Measurements from ENCODE around the gene DDX51.
A peak's percentile ranks its signal among the peaks of the same experiment; 100 is the strongest.

DDX51 gene
- total RNA-seq = 52.5 to 73.9 (median 60.7) reads per million in 4 donors

GRCh38 chr12:132144115-132144809 lies at the start of gene DDX51, which contains the start of gene NOC4L:
DDX51 (minus strand) TSS chr12:132144319; CDS start chr12:132144296, 23 bp downstream.
NOC4L (plus strand) TSS chr12:132144457; CDS start chr12:132144489, 32 bp downstream.
- DNase-seq = peak; percentile 91 to 96 (median 94)

DNA sequence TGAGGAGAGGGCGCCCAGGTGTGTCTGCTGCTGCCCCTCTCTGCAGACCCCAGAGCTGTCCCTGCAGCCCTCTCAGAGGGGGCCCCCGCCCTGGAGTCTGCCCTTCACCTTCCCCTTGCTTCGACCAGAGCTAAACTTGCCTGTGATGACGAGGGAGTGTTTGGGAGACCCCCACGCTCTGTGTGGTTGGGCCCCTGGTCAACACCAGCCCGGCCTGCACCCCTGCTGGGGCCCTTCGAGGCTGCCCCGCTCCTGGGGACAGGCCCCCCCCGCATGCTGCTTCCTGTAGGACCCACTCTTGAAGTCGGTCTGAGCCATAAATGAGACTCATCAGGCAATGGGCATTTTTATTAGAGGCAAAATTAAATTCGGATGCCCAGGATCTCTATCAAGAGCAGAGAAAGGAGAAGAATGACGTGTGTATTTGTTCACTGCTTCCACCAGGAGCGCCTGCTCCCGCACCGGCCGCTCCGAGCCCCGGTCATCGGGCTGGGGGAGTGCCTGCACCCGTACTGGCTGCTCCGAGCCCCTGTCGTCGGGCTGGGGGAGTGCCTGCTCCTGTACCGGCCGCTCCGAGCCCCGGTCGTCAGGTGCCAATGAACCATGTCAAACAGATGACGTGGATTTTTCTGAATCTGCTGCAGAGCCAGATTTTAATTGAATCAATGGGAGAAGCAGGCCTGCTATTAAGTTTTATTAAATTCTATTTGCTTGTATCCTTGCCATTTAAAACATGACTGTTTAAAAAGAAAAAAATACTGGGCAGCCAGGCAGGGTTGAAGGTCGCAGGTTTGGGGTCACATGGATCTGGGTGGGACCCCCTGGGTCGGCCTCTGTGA lies 47.8 kb upstream of the DDX51 start:
- no peak for DNase-seq

GRCh38 chr12:132190834-132191500 lies 46.8 kb upstream of the DDX51 start:
- no peak for DNase-seq

- no peak for DNase-seq
Measured at GRCh38 chr12:132190012-132190755, 46.1 kb upstream of the DDX51 start.

GRCh38 chr12:132189378-132190011 lies 45.4 kb upstream of the DDX51 start:
- peak; percentile 89 to 98 (median 93) for DNase-seq

DNA sequence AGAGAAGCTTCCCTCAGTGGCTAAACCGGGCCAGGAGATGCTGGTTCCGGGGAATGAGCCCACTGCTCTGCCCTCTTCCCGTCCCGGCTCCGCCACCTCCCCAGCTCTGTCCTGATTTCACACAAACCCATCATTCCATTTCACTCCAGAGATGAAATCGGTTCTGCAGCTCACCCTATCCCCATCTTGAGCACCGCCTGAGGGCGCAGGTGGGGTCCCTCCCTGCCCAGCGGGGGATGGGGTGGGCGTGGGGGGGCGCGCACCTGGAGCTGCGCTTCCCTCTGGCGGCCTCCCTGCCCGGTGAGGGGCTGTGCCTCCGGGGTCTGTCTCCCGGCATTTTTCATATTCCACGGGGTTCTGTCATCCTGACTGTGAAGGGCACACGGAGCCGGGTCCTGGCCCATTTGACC lies 44.8 kb upstream of the DDX51 start:
- DNase-seq = no peak

GRCh38 chr12:132188451-132188901 lies 44.4 kb upstream of the DDX51 start:
- no peak for DNase-seq

DNA sequence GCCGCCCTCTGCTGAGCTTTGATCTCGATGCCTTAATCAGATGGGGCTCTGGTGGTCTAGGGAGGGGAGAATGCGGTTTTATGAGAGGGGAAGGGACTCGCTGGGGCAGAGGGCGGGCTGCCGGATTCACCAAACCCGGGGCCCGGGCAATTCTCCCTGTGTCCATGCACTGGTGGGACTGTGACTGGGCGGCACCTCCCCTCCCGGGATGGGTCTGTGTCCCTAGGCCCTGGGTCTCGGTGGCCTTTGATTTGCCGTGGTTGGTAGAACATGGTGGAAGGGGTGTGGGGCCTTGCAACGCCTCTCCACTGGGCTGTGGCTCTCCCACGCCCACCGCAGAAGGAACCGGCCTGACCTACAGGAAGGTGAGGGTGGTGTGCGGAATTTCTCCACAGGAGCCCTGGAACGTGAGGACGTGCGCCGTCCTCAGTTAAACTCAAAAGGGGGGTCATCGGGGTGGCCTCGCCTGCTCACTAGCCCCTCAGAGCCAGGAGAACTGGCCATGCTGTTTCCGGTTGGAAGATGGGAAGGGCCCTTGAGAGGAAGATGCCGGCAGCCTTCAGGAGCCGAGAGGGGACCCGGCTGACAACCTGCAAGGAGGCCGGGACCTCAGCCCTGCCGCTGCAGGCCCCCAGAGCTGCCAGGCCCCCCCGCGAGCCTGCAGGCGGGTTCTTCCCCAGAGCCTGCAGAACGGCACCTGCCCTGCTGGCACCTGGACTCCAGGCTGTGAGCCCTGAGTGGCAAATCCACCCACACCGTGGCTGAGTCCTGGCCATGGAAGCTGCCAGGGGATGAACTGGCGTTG lies 43.7 kb upstream of the DDX51 start:
- DNase-seq = no peak

GRCh38 chr12:132186857-132187620 lies 42.9 kb upstream of the DDX51 start:
- no peak for DNase-seq

DNA sequence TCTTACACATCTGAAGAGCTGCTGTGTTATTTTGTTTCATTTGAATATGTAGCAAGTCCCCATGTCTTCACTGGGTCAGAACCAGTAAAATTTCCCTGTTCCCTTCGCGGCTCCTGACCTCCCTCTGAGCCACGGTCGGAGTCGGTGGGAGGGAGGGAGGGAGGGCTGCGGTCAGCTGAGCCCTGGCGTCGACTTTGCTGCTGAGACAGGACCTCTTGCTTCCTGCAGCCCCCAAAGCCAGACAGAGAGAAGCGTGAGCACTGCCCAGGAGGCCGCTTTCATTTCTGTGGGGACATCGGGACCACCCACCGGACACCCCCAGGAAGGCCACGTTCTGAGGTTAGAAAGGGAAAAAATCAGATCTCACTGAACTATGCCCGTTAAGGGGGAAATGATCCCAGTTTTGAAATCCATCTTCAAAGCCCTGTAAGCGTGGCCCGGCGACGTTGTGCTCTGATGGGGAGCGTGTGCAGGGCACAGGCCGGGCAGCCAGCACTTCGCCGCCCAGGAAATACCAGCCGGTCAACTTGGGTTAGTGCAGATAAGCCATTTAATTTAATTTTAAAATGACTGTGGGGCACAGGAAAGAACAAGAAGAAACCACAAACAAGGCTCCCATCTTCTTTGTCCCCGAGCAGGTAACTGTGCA lies 42.2 kb upstream of the DDX51 start:
- no peak for DNase-seq

DNA sequence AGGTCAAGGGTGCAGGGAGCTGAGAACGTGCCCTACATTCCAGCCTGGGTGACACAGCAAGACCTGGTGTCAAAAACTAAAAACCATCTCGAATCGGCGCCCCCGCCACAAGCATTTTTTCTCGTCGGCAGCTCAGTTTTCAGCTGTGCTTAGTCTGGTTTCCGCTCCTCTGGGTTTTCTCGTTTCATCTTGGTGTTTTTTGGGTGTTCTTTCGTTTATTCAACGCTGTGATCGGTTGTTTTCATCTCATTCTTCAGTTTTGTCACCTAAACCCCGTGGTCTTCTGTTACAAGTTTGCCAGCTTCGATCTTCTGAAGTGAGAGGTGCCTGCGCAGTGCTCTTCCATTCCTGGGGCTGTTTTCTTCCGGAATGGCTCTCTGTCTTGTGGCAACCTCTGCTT lies 41.6 kb upstream of the DDX51 start:
- peak in 2 of 5 donors; percentile 34 to 45 for DNase-seq

DNA sequence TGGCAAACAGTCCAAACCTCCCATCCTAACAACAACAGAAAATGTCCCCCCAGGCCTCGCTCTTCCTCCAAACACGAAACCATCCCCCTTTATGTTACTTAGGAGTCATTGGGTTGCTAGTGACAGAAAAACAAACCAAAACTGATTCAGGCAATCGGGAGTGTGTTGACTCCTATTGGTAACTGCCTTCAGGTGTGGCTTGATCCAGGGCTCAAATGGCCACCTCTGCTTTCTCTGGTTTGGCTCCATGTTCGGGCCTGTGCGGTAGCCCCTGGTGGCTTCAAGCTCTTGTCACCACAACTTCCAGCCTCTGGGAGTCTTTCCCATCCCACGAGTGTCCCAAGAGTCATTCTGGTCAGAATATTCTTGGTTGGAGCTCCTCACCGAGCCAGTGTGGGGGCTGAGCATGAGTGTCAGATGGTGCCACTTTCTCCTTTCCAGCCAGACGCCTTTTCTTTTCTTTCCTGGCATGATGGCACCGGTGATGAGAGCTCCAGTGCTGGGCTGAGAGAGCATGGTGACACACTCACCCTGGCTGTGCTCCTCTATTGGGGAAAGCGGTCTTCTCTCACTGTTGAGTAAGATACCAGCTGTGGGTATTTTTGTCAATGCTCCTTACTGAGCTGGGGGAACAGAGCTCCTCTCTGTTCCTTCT lies 38.7 kb upstream of the DDX51 start:
- DNase-seq = no peak

DNA sequence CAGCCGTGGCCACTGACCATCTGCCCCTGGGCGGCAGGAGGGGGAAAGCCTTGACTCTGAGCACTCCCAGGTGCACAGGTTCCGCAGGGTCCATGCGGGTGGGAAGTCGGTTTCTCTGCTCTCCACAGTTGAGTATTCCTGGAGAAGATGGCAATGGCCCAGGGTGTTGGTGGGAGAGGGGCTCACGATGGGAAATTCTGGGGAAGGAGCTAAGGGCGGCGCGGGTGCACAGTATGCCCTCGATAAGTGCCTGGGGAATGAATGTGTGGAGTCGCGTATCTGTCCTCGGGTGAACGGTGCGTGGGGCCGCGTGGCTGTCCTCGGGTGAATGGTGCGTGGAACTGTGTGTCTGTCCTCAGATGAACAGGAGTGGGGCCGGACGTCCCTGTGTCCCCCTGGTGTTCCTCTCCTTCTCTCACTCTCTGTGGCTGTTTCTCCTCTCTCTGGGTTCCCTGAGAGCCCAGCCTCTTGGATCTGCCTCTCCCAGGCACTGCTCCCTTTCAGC lies 38.1 kb upstream of the DDX51 start:
- DNase-seq = no peak

DNA sequence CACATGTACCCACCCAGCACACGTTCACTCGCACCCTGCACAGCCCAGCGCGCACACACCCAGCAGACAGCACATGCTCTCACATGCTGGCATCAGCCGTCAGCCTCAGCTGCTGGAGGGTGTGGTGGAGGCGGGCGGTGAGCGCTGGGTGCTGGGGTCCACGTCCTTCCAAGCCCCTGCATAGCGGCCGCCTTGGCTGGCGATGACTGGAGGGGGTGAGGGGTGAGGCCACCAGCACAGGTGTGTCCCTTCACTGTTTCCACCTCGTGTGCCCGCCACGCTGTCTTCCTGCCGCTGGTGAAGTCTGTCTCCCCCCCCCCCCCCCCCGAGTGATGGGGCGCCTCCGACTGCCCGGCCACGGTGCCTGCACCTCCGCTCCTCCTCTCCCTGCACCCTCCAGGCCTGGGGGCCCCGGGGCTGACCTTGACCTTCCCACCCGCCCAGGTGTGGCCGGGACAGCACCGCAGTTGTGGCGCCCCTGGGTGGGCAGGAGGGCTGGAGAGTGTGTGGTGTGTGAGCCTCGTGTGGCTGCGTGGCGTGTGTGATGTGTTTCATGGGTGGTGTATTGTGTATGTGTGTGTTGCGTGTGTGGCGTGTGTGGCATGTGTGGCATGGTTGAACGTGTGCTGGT lies 37.6 kb upstream of the DDX51 start:
- DNase-seq = no peak

GRCh38 chr12:132180648-132181546 lies 36.8 kb upstream of the DDX51 start:
- no peak for DNase-seq

GRCh38 chr12:132179431-132180362 lies 35.6 kb upstream of the DDX51 start:
- DNase-seq = no peak
